ENCODE results near the gene BLOC1S5.

BLOC1S5 gene

DNA sequence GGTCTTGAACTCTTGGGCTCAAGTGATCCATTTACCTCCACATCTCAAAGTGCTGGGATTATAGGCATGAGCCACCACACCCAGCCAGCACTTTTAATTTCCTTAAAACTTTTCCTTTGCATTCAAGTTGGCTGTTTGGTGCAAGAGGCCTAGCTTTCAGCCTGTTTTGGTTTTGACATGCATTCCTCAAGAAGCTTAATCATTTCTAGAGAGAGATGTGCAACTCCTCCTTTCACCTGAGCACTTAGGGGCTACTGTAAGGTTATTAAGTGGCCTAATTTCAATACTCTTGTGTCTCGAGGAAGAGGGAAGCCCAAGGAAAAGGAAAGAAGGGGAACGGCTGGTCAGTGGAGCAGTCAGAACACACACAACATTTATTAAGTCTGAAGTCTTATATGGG lies 13.8 kb upstream of the BLOC1S5 start:
- H3K4me1 ChIP-seq: no peaks in the 10 kb centered on the region
- H3K27me3 ChIP-seq: no peaks in the 10 kb centered on the region
- no peak for DNase-seq
- H3K36me3 ChIP-seq: peaks cover 12% of the 10 kb centered on the region
- H3K9me3 ChIP-seq: no peaks in the 10 kb centered on the region
- H3K4me3 ChIP-seq (ENCODE audit: low read depth, low read length): no peak overlapping the region
- TF ChIP-seq, protein P1, sequence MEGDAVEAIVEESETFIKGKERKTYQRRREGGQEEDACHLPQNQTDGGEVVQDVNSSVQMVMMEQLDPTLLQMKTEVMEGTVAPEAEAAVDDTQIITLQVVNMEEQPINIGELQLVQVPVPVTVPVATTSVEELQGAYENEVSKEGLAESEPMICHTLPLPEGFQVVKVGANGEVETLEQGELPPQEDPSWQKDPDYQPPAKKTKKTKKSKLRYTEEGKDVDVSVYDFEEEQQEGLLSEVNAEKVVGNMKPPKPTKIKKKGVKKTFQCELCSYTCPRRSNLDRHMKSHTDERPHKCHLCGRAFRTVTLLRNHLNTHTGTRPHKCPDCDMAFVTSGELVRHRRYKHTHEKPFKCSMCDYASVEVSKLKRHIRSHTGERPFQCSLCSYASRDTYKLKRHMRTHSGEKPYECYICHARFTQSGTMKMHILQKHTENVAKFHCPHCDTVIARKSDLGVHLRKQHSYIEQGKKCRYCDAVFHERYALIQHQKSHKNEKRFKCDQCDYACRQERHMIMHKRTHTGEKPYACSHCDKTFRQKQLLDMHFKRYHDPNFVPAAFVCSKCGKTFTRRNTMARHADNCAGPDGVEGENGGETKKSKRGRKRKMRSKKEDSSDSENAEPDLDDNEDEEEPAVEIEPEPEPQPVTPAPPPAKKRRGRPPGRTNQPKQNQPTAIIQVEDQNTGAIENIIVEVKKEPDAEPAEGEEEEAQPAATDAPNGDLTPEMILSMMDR (IDR thresholded peaks at IDR 0.05; ENCODE audit: low read depth, low read length): no peak

DNA sequence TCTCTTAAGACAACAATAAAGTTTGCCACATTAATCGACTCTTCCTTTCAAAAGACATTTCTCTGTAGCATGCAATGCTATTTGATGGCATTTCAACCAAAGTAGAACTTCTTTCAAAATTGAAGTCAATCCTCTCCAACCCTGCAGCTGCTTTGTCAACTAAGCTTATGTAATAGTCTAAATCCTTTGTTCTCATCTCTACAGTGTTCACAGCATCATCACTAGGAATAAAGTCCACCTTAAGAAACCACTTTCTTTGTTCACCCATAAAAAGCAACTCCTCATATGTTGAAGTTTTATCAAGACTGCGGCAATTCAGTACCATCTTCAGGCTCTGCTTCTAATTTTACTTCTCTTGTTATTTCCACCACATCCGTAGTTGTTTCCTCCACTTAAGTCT lies 11.5 kb upstream of the BLOC1S5 start:
- H3K36me3 ChIP-seq: peaks cover 5% of the 10 kb centered on the region; the same call in 1 of the 2 replicates
- H3K4me3 ChIP-seq (ENCODE audit: low read depth, low read length): no peak overlapping the region
- no peaks in the 10 kb centered on the region for H3K27me3 ChIP-seq
- DNase-seq: no peak
- TF ChIP-seq, protein P1 (IDR thresholded peaks at IDR 0.05; ENCODE audit: low read depth, low read length): no peak
- no peaks in the 10 kb centered on the region for H3K4me1 ChIP-seq
- no peaks in the 10 kb centered on the region for H3K9me3 ChIP-seq

DNA sequence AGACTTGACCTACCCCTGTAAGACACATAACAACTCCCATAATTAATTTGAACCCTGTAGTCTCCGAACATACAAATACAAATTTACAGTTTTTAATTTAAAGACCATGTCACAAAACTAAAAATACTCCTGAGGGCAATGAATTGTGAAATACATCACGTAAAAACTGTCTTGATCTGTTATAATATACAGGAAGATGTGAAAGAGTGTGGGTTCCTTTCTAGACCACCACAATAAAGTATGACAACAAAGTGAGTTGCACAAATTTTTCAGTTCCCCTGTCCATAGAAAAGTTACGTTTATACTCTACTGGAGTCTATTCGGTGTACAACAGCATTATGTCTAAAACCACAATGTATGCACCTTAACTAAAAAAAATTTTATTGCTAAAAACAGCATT lies 11.0 kb upstream of the BLOC1S5 start:
- TF ChIP-seq, protein P1 (IDR thresholded peaks at IDR 0.05; ENCODE audit: low read depth, low read length): no peak
- peaks cover 5% of the 10 kb centered on the region; the same call in 1 of the 2 replicates for H3K36me3 ChIP-seq
- no peaks in the 10 kb centered on the region for H3K9me3 ChIP-seq
- no peaks in the 10 kb centered on the region for H3K27me3 ChIP-seq
- H3K4me3 ChIP-seq (ENCODE audit: low read depth, low read length): no peak overlapping the region
- DNase-seq: no peak
- no peaks in the 10 kb centered on the region for H3K4me1 ChIP-seq

DNA sequence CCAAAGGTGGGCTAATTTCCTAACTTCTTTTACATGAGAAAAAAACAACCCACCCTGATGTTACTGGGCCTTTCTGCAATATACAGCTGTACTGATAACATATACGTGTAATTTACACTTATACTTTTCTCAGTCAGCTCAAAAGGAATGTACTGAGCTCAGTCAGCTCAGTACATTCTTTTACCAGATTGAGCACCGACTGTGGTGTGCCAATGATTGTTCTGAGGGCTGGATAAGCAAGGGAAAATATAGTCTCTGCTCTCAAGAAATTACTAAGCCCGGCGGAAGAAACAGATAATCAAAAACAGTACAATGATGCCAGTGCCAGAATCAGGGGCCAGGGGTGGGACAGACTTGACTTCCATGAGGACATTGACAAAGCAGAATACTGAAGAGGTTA lies 10.0 kb upstream of the BLOC1S5 start:
- H3K4me1 ChIP-seq: peaks cover 8% of the 10 kb centered on the region
- H3K4me3 ChIP-seq (ENCODE audit: low read depth, low read length): no peak overlapping the region
- TF ChIP-seq, protein P1 (IDR thresholded peaks at IDR 0.05; ENCODE audit: low read depth, low read length): no peak
- H3K36me3 ChIP-seq: peaks cover 5% of the 10 kb centered on the region; the same call in 1 of the 2 replicates
- H3K27me3 ChIP-seq: no peaks in the 10 kb centered on the region
- DNase-seq: no peak
- no peaks in the 10 kb centered on the region for H3K9me3 ChIP-seq

DNA sequence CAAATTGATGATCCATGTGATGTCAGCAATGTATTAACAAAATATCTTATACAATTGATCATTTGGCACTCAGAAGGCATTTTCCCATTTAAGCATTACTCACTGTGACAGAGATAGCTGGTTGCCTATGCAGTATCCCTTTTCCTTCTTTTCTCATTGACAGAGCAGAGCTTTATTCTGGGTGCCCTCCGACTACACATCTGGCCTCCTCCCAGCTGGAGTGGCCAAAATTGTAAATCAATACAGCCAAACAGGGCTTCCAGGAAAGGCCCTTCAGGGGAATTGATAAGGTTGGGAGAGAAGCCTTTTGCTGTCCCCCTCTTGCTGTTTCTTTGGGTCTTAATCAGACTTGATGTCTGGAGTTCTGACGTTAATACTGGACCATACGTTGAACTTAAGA lies 9.6 kb upstream of the BLOC1S5 start:
- Histone ChIP-seq H3K4me1 (peaks cover 8% of the 10 kb centered on the region), H3K27me3 (no peaks in the 10 kb centered on the region), H3K36me3 (peaks cover 5% of the 10 kb centered on the region; the same call in 1 of the 2 replicates), H3K4me3 (ENCODE audit: low read depth, low read length) (no peak overlapping the region), H3K9me3 (no peaks in the 10 kb centered on the region)
- TF ChIP-seq, protein P1 (IDR thresholded peaks at IDR 0.05; ENCODE audit: low read depth, low read length): no peak
- no peak for DNase-seq

DNA sequence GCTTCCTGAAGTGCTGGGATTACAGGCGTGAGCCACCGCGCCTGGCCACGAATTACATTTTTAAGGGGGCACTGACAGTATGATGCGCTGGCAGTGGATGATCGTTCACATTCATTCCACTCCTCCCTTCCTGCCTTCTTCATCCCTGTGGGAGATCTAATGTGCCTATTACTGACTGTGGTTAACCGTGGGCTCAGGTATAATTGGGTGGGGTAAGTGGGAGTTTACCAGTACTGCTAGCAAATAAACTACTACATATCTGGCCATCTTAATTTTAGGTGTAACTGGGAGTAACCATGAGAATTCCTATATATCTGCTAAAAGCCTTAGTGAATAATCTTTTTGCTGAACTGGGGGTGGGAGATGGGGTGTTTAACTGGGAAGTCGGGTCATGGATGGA lies 6.5 kb upstream of the BLOC1S5 start:
- Histone ChIP-seq H3K36me3 (no peaks in the 10 kb centered on the region), H3K4me3 (ENCODE audit: low read depth, low read length) (no peak overlapping the region), H3K27me3 (no peaks in the 10 kb centered on the region)

More for the DNA sequence above, 6.5 kb upstream of the BLOC1S5 start:
- DNase-seq: no peak
- Histone ChIP-seq H3K4me1 (peaks cover 8% of the 10 kb centered on the region), H3K9me3 (no peaks in the 10 kb centered on the region)
- TF ChIP-seq, protein P1 (IDR thresholded peaks at IDR 0.05; ENCODE audit: low read depth, low read length): no peak
